IPS-20b (cell line): Measurements from ENCODE around the gene NMBR.
"Not testable (repeated sequence)": the region's sequence is repeated elsewhere in the genome, so short reads cannot be mapped to it uniquely, and the experiment has no call there.

ENCODE experiments used
- H3K27ac ChIP-seq: one replicate; pipeline ENCODE4 v1.5.1; 2013; ENCODE audit warnings: low read length
- H3K27me3 ChIP-seq: 2 replicates; pipeline ENCODE4 v1.6.1; 2013; ENCODE audit warnings: mild to moderate bottlenecking, low read length, inconsistent platforms; ENCODE audit not compliant: insufficient read depth
- H3K36me3 ChIP-seq: 2 replicates; pipeline ENCODE4 v1.6.1; 2013; ENCODE audit warnings: low read depth, mild to moderate bottlenecking, inconsistent platforms, low read length, moderate library complexity; ENCODE audit not compliant: insufficient read depth
- H3K4me1 ChIP-seq: 2 replicates; pipeline ENCODE4 v1.6.1; 2013; ENCODE audit warnings: mild to moderate bottlenecking, control low read depth, inconsistent platforms, low read length, moderate library complexity; ENCODE audit not compliant: insufficient read depth
- H3K4me3 ChIP-seq: 2 replicates; pipeline ENCODE4 v1.5.1; 2013; ENCODE audit warnings: mild to moderate bottlenecking, low read length, inconsistent platforms
- H3K9ac ChIP-seq: 2 replicates; pipeline ENCODE4 v1.6.1; 2013; ENCODE audit warnings: low read depth, mild to moderate bottlenecking, inconsistent platforms, low read length, moderate library complexity
- H3K9me3 ChIP-seq: 2 replicates; pipeline ENCODE4 v1.6.1; 2013; ENCODE audit warnings: mild to moderate bottlenecking, low read depth, low read length, inconsistent platforms; ENCODE audit not compliant: insufficient read depth

NMBR gene

DNA sequence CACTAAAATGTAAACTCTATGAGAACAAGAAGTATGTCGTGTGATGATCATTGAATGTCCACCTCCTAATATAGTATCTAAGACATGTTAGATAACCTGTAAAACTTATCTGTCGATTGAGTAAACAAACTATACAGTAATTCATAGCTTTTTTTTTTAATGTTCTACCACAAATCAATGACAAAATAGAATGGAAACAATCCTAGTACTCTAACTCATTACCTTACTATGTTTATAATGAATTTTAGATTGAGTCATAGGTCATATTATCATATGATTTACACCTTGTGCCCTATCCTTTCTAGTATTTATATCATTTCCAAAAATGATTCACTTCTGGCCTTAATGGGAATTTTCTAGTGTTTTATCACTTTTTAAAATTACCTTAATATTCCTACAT, 6.3 kb upstream of the NMBR start:
- no peak overlapping the region for H3K9ac ChIP-seq
- no peaks in the 10 kb centered on the region for H3K27me3 ChIP-seq
- no peaks in the 10 kb centered on the region for H3K9me3 ChIP-seq
- no peaks in the 10 kb centered on the region for H3K36me3 ChIP-seq
- H3K4me1 ChIP-seq: peaks cover 23% of the 10 kb centered on the region
- H3K4me3 ChIP-seq: no peak overlapping the region
- no peak overlapping the region for H3K27ac ChIP-seq

DNA sequence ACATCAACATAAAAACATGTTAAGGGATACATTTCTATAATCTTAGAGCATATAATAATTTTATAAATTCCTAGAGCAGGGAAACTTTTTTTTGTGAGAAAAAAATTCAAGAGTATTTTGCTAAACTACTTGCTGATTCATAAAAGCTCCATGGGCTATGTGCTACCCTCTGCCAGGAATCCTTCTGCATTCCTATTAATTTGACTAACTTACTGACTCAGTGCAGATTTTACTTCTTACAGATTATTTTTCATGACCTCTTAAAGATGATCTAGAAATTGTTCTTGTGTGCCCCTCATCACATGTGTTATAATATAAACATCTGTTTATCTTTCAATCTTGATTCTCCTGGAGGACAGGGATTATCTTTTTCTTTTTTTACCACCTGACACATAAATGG, 5.8 kb upstream of the NMBR start:
- no peaks in the 10 kb centered on the region for H3K27me3 ChIP-seq
- no peak overlapping the region for H3K9ac ChIP-seq
- no peak overlapping the region for H3K27ac ChIP-seq
- H3K9me3 ChIP-seq: no peaks in the 10 kb centered on the region
- no peaks in the 10 kb centered on the region for H3K36me3 ChIP-seq
- peaks cover 27% of the 10 kb centered on the region for H3K4me1 ChIP-seq
- no peak overlapping the region for H3K4me3 ChIP-seq

DNA sequence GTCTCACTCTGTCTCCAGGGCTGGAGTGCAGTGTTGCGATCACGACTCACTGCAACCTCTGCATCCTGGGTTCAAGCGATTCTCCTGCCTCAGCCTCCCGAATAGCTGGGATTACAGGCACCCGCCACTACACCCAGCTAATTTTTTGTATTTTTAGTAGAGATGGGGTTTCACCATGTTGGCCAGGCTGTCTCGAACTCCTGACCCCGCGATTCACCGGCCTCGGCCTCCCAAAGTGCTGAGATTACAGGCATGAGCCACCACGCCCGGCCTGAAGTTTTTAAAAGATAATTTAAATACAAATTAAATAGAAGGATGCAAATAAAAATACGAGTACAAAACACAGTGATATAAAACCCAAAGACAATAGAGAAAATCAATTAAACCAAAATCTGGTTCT, 5.4 kb downstream of the NMBR start:
- H3K4me3 ChIP-seq: not testable (repeated sequence)

DNA sequence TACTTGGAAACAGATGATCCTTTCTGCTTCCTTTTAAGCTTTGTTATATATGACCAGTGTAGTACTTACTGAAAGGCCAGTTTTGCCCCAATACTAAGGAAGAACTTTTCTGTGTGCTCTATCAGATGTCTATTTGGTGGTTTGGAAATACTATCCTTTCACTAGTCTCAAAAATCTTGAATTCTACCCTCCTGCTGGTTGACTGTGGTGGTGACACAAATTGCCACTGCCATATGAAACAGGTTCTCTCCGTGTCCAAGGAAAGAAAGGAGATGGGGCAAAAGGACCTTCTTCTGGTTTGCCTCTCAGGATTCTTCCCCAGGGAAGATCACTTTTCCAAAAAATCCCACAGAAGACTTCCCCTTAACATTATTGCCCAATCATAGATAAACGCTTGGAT, 8.0 kb downstream of the NMBR start:
- no peaks in the 10 kb centered on the region for H3K36me3 ChIP-seq
- no peak overlapping the region for H3K4me3 ChIP-seq
- H3K4me1 ChIP-seq: no peaks in the 10 kb centered on the region
- no peak overlapping the region for H3K9ac ChIP-seq
- H3K27ac ChIP-seq: no peak overlapping the region
- H3K9me3 ChIP-seq: no peaks in the 10 kb centered on the region
- no peaks in the 10 kb centered on the region for H3K27me3 ChIP-seq

More for the DNA sequence above, 5.4 kb downstream of the NMBR start:
- not testable (repeated sequence) for H3K27me3 ChIP-seq, H3K9ac ChIP-seq, H3K27ac ChIP-seq, H3K36me3 ChIP-seq, H3K4me1 ChIP-seq, H3K9me3 ChIP-seq

DNA sequence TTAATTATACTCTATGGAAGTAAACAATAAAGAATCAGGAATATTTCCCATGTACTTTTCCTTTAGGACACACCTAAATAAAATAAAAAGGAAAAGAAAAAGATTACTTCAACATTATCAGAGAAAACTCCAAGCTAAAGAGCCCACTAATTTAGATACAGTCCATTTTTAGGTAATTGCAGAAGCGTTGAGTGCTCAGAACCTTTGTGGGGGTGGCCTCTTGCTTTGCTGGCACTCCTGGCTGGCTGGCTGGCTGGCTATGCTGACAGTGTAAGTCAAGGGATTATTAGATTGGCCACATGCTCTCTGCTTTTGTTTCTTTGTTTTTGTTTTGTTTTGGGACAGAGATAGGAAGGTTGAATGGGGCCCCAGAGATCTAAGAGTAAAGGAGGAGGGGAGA, 14.3 kb downstream of the NMBR start, which contains the start of gene GJE1:
GJE1 (plus strand) TSS at position 301 of the 400 bp plus-strand sequence. CDS start 234 bp downstream, outside the sequence.
- Histone ChIP-seq H3K9ac (no peak within 1 kb of the TSS), H3K27me3 (no peaks in the 10 kb centered on the region), H3K27ac (no peak within 1 kb of the TSS)

DNA sequence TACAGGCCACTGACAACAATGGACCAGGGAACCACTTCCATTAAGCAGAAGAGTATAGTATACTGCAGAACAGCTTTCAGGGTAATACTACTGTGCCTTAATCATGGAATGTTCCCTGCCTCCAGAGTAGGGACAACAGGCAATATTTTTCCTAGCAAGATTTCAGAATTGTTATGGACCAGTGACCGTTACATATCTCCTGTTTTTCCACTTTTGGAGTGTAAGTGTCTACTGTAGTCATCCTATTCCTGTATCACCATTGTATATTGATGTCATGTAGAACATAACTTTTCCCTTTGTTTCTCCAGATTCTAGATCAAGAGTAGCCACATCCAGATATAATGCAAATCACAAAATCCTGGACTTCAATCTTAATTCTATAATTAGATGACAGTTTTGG, 16.1 kb downstream of the NMBR start:
- 0 out of 2 replicates have a peak, but pooled peaks cover 2% of the 10 kb centered on the region for H3K4me1 ChIP-seq
- no peaks in the 10 kb centered on the region for H3K27me3 ChIP-seq
- no peak overlapping the region for H3K4me3 ChIP-seq
- no peak overlapping the region for H3K9ac ChIP-seq
- no peaks in the 10 kb centered on the region for H3K9me3 ChIP-seq
- H3K27ac ChIP-seq: no peak overlapping the region
- no peaks in the 10 kb centered on the region for H3K36me3 ChIP-seq

More for the DNA sequence above, 14.3 kb downstream of the NMBR start, which contains the start of gene GJE1:
- Histone ChIP-seq H3K36me3 (no peaks in the 10 kb centered on the region), H3K9me3 (no peaks in the 10 kb centered on the region), H3K4me1 (0 out of 2 replicates have a peak, but pooled peaks cover 2% of the 10 kb centered on the region), H3K4me3 (no peak within 1 kb of the TSS)

DNA sequence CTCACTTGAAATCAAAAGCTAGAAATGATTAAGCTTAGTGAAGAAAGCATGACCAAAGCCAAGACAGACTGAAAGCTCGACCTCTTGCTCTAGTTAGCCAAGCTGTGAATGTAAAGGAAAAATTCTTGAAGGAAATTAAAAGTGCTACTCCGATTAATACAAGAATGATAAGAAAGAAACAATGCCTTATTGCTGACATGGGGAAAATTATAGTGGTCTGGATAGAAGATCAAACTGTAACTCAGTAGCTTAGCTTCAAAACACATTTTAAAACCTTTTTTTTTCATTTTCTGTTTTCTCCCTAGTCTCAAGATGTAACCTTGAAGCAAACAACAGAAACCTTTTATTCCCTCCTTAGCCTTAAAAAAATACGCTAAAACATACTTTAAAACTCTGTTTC, 25.6 kb downstream of the NMBR start:
- Histone ChIP-seq H3K9me3 (no peaks in the 10 kb centered on the region), H3K36me3 (no peaks in the 10 kb centered on the region), H3K4me3 (no peak overlapping the region), H3K27me3 (no peaks in the 10 kb centered on the region), H3K4me1 (no peaks in the 10 kb centered on the region), H3K27ac (no peak overlapping the region), H3K9ac (no peak overlapping the region)

DNA sequence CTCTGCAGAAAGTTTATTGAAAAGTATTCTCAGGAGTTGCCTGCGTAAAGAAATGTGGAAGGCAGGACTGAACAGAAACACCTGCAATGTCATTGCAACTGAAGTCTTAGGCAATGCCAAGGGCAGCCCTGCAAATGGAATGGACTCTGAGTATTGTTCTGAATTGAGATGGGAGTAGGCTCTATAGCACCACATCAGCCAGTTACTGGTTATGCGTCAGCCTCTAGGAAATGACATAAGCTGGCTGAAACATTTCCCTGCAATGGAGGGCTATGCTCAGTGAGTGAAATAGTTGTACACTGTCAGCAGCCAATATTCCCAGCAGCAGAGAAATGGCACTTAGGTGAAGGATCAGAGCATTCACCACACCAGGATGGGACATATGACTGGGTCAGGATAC, 28.0 kb downstream of the NMBR start:
- H3K4me1 ChIP-seq: no peaks in the 10 kb centered on the region
- no peaks in the 10 kb centered on the region for H3K36me3 ChIP-seq
- H3K27me3 ChIP-seq: no peaks in the 10 kb centered on the region
- H3K9ac ChIP-seq: no peak overlapping the region
- H3K27ac ChIP-seq: no peak overlapping the region
- no peak overlapping the region for H3K4me3 ChIP-seq
- no peaks in the 10 kb centered on the region for H3K9me3 ChIP-seq

DNA sequence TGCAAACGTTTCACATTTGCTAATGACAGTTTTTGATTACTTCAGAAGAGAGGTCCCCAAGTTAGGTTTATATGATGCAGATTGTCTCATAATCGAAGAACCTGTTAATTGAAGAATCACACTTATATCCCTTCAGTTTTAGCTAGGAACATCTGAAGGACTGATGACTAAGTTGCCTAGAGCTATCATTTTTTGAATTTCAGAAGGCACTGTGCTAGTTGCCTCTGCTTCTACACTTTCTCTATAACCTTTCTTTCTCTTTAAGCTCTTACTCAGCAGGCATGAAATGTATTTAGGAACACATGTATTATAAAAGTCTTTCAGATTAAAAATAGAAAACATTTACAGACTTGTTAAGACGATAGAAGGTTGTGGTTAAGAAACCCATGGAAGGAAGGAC, 28.6 kb downstream of the NMBR start:
- H3K27ac ChIP-seq: no peak overlapping the region
- H3K9me3 ChIP-seq: no peaks in the 10 kb centered on the region
- H3K9ac ChIP-seq: no peak overlapping the region
- H3K27me3 ChIP-seq: no peaks in the 10 kb centered on the region
- no peaks in the 10 kb centered on the region for H3K36me3 ChIP-seq
- no peak overlapping the region for H3K4me3 ChIP-seq
- no peaks in the 10 kb centered on the region for H3K4me1 ChIP-seq

DNA sequence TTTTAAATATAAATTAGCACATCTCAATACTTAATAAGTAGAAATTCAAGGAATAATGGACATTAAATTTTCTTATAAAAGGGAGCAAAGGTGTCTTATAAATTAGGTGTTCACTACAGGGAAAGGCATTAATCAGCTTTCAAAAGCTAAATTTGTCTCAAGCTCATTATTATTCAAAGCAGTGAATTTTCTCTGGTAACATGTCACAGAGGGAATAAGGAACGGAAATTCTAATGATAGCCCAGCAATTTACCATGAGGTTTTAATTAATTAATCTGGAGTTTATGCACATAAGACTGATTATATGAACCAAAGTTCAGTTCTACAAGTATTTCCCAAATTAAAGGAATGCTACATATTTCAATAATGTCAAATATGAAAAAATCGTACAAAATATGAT, 29.6 kb downstream of the NMBR start:
- no peak overlapping the region for H3K4me3 ChIP-seq
- H3K9me3 ChIP-seq: no peaks in the 10 kb centered on the region
- H3K9ac ChIP-seq: no peak overlapping the region
- H3K36me3 ChIP-seq: no peaks in the 10 kb centered on the region
- H3K27me3 ChIP-seq: no peaks in the 10 kb centered on the region
- H3K27ac ChIP-seq: no peak overlapping the region
- H3K4me1 ChIP-seq: no peaks in the 10 kb centered on the region

DNA sequence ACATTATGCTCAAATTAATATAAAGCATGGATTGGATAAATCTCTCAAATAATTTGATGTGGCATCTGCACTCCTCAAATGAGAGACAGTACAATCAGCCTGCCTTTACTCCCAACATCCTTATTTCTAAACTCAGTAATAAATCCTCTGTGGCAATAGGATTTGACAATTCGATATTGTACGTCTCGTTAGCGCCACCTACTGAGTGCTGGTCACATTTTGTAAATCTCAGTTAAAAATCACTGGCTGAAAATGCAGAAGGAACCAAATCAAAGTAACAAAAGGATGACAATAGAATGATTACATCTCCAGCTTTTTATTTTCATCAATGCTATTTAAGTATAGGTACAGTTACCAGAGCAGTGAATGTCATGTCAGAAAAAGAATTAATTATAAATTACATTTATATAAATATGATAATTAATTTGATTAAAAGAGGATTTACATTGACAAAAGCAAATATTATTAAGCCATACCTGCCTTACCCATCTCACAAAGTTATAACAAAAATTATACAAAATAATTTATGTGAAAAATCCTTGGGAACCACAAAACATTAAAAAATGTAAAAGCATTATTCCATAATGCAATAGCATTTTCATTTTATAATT, 34.4 kb downstream of the NMBR start:
- Histone ChIP-seq H3K4me1 (no peaks in the 10 kb centered on the region), H3K36me3 (no peaks in the 10 kb centered on the region), H3K9ac (no peak overlapping the region), H3K4me3 (no peak overlapping the region), H3K27ac (no peak overlapping the region), H3K27me3 (no peaks in the 10 kb centered on the region), H3K9me3 (no peaks in the 10 kb centered on the region)

DNA sequence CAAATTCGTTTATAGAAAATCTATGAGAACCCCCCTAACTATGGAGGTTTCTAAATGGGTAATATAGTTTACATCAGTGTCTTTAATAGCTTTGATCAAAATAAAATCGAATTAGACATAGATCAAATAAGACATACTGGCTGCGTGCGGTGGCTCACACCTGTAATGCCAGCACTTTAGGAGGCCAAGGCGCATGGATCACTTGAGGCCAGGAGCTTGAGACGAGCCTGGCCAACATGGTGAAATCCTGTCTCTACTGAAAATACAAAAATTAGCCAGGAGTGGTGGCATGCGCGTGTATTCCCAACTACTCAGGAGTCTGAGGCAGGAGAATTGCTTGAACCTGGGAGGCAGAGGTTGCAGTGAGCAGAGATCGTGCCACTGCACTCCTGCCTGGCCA, 36.1 kb downstream of the NMBR start:
- H3K27me3 ChIP-seq, H3K4me3 ChIP-seq, H3K4me1 ChIP-seq, H3K27ac ChIP-seq, H3K9ac ChIP-seq, H3K36me3 ChIP-seq, H3K9me3 ChIP-seq: not testable (repeated sequence)
